ENCODE results near the gene SLC5A2. TPM values are rescaled to one million over a fixed set of nuclear protein-coding genes. Genes with fewer than 3 reads are reported as not detected.
"Not testable (repeated sequence)": the region's sequence is repeated elsewhere in the genome, so short reads cannot be mapped to it uniquely, and the experiment has no call there.

Gene SLC5A2
- total RNA-seq, 1 donor from 2014 or later = under 0.01 TPM

DNA sequence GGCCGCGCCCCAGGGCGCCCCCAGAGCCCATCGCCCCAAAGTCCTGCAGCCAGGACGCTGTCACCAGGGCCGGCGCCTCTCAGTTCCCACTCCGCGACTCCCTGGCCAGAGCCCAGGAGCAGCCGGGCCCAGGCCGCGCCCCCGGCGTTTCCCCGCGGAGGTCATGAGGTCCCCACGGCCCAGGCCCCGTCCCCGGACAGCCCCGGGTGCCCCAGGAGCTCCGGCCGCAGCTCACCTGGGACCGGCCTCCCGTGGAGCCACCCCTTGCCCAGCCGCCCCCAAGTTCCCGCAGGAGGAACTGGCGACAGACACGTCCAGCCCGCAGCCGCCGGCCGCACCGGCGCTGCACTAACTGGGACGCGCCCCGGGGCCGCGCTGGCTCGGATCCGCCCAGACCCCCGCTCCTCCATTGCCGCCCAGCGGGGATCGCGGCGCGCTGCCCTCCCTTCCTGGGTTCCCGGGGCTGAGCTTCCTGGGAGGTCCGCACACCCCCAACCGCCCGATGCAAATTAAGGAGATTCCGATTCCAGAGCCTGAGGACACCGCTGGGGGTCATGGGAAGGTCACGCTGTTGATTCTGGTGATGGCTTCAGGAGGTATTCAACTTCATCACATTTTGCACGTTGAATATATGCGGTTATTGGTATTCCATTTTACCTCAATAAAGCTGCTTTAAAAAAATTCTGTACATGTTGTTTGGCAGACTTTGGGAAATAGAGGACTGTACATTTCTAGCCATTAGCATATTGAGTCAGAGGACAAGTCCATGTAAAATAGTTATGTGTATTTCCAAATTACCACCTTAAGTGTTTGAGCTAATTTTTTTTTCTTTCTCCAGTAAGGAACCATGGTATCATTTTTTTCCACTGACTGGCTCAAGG is 54.7 kb downstream of the SLC5A2 start:
- FAIRE-seq = peak; percentile 66
- no peak for DNase-seq (ENCODE audit: low read depth)
- Histone ChIP-seq H3K4me3 (ENCODE audit: low read depth, low read length) (no peak overlapping the region), H3K36me3 (ENCODE audit: control insufficient read depth, insufficient read depth, low read length) (no peaks in the 10 kb centered on the region), H3K27me3 (ENCODE audit: control insufficient read depth, insufficient read depth, low read length) (no peaks in the 10 kb centered on the region)
- TF ChIP-seq, protein P1, sequence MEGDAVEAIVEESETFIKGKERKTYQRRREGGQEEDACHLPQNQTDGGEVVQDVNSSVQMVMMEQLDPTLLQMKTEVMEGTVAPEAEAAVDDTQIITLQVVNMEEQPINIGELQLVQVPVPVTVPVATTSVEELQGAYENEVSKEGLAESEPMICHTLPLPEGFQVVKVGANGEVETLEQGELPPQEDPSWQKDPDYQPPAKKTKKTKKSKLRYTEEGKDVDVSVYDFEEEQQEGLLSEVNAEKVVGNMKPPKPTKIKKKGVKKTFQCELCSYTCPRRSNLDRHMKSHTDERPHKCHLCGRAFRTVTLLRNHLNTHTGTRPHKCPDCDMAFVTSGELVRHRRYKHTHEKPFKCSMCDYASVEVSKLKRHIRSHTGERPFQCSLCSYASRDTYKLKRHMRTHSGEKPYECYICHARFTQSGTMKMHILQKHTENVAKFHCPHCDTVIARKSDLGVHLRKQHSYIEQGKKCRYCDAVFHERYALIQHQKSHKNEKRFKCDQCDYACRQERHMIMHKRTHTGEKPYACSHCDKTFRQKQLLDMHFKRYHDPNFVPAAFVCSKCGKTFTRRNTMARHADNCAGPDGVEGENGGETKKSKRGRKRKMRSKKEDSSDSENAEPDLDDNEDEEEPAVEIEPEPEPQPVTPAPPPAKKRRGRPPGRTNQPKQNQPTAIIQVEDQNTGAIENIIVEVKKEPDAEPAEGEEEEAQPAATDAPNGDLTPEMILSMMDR (IDR thresholded peaks at IDR 0.05; ENCODE audit: insufficient read depth, low read length, severe bottlenecking) = no peak

DNA sequence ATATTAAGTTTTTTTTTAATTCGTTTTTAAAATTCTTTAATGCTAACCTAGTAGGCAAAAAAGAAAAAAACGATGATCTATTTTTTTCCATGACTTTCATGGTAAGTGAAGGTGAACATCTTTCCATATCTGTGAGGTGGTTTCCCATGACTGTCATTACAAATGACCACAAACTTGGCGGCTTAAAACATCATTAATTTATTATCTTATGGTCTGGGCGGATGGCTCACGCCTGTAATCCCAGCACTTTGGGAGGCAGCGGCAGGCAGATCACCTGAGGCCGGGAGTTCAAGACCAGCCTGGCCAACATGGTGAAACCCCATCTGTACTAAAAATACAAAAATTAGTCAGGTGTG is 55.3 kb downstream of the SLC5A2 start:
- not testable (repeated sequence) for H3K27me3 ChIP-seq (ENCODE audit: control insufficient read depth, insufficient read depth, low read length); DNase-seq (ENCODE audit: low read depth); H3K36me3 ChIP-seq (ENCODE audit: control insufficient read depth, insufficient read depth, low read length); H3K4me3 ChIP-seq (ENCODE audit: low read depth, low read length); FAIRE-seq

DNA sequence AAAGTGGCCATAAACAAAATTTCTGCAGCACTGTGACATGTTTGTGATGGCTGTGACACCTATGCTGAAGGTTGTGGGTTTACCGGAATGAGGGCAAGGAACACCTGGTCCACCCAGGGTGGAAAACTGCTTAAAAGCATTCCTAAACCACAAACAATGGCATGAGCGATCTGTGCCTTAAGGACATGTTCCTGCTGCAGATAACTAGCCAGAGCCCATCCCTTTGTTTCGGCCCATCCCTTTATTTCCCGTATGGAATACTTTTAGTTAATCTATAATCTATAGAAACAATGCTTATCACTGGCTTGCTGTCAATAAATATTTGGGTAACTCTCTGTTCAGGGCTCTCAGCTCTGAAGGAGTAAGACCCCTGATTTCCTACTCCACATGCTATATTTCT is 56.8 kb downstream of the SLC5A2 start:
- H3K27me3 ChIP-seq (ENCODE audit: control insufficient read depth, insufficient read depth, low read length); H3K36me3 ChIP-seq (ENCODE audit: control insufficient read depth, insufficient read depth, low read length); H3K4me3 ChIP-seq (ENCODE audit: low read depth, low read length); DNase-seq (ENCODE audit: low read depth); FAIRE-seq: not testable (repeated sequence)

Other genes starting within 250 kb of the SLC5A2 start
- gene ITGAM, start 223.1 kb upstream of the SLC5A2 start, total RNA-seq = 0.13 TPM in 1 of 2 replicates, not detected in the other
- under 0.01 TPM in 1 of 2 replicates, not detected in the other for gene ITGAX, start 127.9 kb upstream of the SLC5A2 start, total RNA-seq
- not detected in 2 replicates for gene ITGAD, start 89.8 kb upstream of the SLC5A2 start, total RNA-seq
- not detected in 2 replicates for gene COX6A2, start 54.8 kb upstream of the SLC5A2 start, total RNA-seq
- gene ZNF843, start 40.3 kb upstream of the SLC5A2 start, total RNA-seq = under 0.01 and 0.13 TPM in 2 replicates
- 4.2 and 8.4 TPM in 2 replicates for gene ARMC5, start 23.6 kb upstream of the SLC5A2 start, total RNA-seq
- 1.6 and 2.8 TPM in 2 replicates for gene TGFB1I1, start 11.0 kb upstream of the SLC5A2 start, total RNA-seq
- 26.9 TPM in 2 replicates for gene RUSF1, start 25.3 kb downstream of the SLC5A2 start, total RNA-seq
- gene AHSP, start 44.8 kb downstream of the SLC5A2 start, total RNA-seq = not detected in 2 replicates